Measurements from ENCODE around the gene TUNAR.

DNA sequence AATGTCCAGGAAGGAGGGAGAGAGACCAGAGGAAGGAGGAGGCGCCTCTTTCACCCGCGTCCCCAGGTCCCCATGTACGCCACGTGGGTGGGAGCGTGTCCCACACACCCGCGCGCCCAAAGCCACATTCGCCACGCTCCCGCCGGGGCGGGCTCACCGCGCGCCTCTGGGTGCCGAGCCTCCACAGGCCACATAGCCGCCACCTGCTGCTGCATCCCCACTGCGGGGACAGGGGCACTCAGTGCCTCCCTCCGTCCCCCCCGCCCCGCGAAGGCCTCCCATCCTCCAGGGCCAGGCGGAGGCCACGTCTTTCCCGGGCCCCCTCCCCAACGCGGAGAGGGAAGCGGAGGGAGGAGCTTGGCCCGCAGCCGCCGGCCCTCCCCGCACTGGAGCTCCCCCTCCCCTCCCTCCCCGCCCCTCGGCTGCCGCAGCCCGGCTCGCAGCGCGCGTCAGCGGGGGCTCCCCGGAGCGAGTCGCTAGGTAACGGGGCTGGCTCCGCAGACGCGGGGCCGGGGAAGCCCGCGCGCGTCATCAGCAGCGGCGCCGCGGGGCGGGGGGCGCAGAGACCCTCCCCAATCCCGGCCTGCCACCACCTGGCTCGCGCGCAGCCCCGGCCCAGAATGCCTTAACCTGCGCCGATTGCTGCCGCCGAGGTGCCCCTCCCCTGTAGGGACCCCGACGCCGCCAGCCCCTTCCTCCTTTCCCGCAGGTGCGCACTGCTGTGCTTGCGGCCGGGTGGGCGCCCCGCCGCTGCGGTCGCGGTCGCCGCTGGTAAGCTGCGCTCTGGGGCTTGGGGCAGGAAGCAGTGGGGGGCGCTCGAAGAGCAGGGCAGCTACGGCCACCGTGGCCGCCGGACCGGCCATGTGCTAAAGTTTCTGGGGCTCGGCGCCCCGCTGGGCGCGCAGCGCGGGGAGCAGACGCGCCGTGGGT lies 536 bp upstream of the TUNAR start:
- TF ChIP-seq, protein P1, sequence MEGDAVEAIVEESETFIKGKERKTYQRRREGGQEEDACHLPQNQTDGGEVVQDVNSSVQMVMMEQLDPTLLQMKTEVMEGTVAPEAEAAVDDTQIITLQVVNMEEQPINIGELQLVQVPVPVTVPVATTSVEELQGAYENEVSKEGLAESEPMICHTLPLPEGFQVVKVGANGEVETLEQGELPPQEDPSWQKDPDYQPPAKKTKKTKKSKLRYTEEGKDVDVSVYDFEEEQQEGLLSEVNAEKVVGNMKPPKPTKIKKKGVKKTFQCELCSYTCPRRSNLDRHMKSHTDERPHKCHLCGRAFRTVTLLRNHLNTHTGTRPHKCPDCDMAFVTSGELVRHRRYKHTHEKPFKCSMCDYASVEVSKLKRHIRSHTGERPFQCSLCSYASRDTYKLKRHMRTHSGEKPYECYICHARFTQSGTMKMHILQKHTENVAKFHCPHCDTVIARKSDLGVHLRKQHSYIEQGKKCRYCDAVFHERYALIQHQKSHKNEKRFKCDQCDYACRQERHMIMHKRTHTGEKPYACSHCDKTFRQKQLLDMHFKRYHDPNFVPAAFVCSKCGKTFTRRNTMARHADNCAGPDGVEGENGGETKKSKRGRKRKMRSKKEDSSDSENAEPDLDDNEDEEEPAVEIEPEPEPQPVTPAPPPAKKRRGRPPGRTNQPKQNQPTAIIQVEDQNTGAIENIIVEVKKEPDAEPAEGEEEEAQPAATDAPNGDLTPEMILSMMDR (conservative IDR thresholded peaks at IDR 0.05; ENCODE audit: low read length), result no peak
- TF ChIP-seq EZH2phosphoT487 (IDR thresholded peaks at IDR 0.05; ENCODE audit: borderline replicate concordance, low read depth, low read length), result no peak

All from OCI-LY7 (cell line).